Measurements from ENCODE around the gene SERPINE3. TPM values are rescaled to one million over a fixed set of nuclear protein-coding genes. Genes with fewer than 3 reads are reported as not detected.

The SERPINE3 gene
- polyA plus RNA-seq, 1 of the 3 experiments (the other 2 are of a cell fraction) = not detected

GRCh38 chr13:51380269-51380668 is 40.8 kb downstream of the SERPINE3 start:
- H3K9ac ChIP-seq = no peak overlapping the region
- H3K36me3 ChIP-seq (replicated peaks in 1 of 2; ENCODE audit: control insufficient read depth in 1 of 2, insufficient read depth in 2 of 2, low read length in 1 of 2) = peaks cover 61 to 76% of the 10 kb centered on the region in 2 experiments
- no peaks in the 10 kb centered on the region for H3K9me2 ChIP-seq
- ChIA-PET POLR2A (no interaction called here), CTCF (no interaction called here)
- H3K27ac ChIP-seq (ENCODE audit: low read depth in 2 of 2, low read length in 1 of 2) = no peak overlapping the region
- no peaks in the 10 kb centered on the region for H3K9me3 ChIP-seq
- no peaks in the 10 kb centered on the region for H3K27me3 ChIP-seq (ENCODE audit: insufficient read depth)
- TF ChIP-seq, protein P1, sequence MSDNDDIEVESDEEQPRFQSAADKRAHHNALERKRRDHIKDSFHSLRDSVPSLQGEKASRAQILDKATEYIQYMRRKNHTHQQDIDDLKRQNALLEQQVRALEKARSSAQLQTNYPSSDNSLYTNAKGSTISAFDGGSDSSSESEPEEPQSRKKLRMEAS (IDR thresholded peaks at IDR 0.05; ENCODE audit: low read depth) = no peak
- 89% methylated on average over 4 of the region's 4 CpGs for WGBS (ENCODE audit: low lambda C conversion rate)
- no peaks in the 10 kb centered on the region for H4K20me1 ChIP-seq (ENCODE audit: insufficient read depth)
- no peaks in the 10 kb centered on the region for H3K79me2 ChIP-seq (ENCODE audit: insufficient read depth)
- no peak overlapping the region for H2AFZ ChIP-seq (ENCODE audit: low read depth)
- H3F3A ChIP-seq (replicated peaks; ENCODE audit: insufficient read depth) = peaks cover 7% of the 10 kb centered on the region
- DNase-seq = no peak
- H3K4me3 ChIP-seq (ENCODE audit: low read depth in 2 of 2, low read length in 1 of 2) = no peak overlapping the region
- no peak overlapping the region for H3K4me2 ChIP-seq
- no peaks in the 10 kb centered on the region; a peak in 2 of 4 replicates for H3K4me1 ChIP-seq (ENCODE audit: control insufficient read depth in 1 of 2, insufficient read depth in 2 of 2, low read depth in 1 of 2, low read length in 1 of 2)

DNA sequence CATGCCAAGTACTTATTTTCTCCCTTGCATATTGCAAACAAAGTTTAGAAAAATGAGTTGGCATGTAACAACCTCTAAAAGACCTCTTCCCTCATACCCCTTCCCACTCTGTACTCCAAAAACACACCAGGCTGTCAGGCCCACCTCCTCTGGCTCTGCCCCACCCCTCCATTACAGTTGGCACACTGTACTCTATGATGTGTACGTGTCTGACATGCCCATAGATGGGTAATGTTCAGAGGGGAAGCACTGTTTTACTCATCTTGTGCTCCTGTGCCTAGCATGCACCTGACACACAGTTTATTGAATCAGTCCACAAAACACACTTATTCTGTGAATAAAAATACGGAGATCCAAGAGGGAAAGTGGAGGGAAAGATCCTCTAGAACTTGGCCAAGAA is 45.6 kb downstream of the SERPINE3 start:
- Histone ChIP-seq H3K9ac (no peak overlapping the region), H3K4me3 (ENCODE audit: low read depth in 2 of 2, low read length in 1 of 2) (no peak overlapping the region), H2AFZ (ENCODE audit: low read depth) (no peak overlapping the region), H3K9me2 (no peaks in the 10 kb centered on the region), H3K79me2 (ENCODE audit: insufficient read depth) (0 out of 2 replicates have a peak, but pooled peaks cover 3% of the 10 kb centered on the region), H3K27ac (ENCODE audit: low read depth in 2 of 2, low read length in 1 of 2) (no peak overlapping the region), H3K9me3 (no peaks in the 10 kb centered on the region), H4K20me1 (ENCODE audit: insufficient read depth) (no peaks in the 10 kb centered on the region), H3K27me3 (ENCODE audit: insufficient read depth) (no peaks in the 10 kb centered on the region), H3F3A (replicated peaks; ENCODE audit: insufficient read depth) (no peaks in the 10 kb centered on the region), H3K4me1 (ENCODE audit: control insufficient read depth in 1 of 2, insufficient read depth in 2 of 2, low read depth in 1 of 2, low read length in 1 of 2) (no peaks in the 10 kb centered on the region; a peak in 2 of 4 replicates), H3K36me3 (replicated peaks in 1 of 2; ENCODE audit: control insufficient read depth in 1 of 2, insufficient read depth in 2 of 2, low read length in 1 of 2) (peaks cover 38 to 53% of the 10 kb centered on the region in 2 experiments), H3K4me2 (no peak overlapping the region)
- CTCF ChIA-PET = no interaction called here
- TF ChIP-seq TCF12 (IDR thresholded peaks at IDR 0.05) (no peak), USF2 (IDR thresholded peaks at IDR 0.05; ENCODE audit: borderline replicate concordance, low read depth, low read length) (no peak), SIN3A (IDR thresholded peaks at IDR 0.05; ENCODE audit: borderline replicate concordance, low read depth, low read length) (no peak), SMC3 (IDR thresholded peaks at IDR 0.05; ENCODE audit: low read depth, low read length) (no peak), TAF1 (IDR thresholded peaks at IDR 0.05; ENCODE audit: borderline replicate concordance, low read depth, low read length) (no peak), TEAD4 (IDR thresholded peaks at IDR 0.05; ENCODE audit: borderline replicate concordance, insufficient read depth) (no peak), PBX3 (IDR thresholded peaks at IDR 0.05) (no peak), RXRA (IDR thresholded peaks at IDR 0.05; ENCODE audit: borderline replicate concordance, low read depth) (no peak), EP300 (IDR thresholded peaks at IDR 0.05; ENCODE audit: borderline replicate concordance in 1 of 2, low read depth in 1 of 2, low read length in 1 of 2) (no peak), RCOR1 (IDR thresholded peaks at IDR 0.05; ENCODE audit: low read length) (no peak), RFX5 (IDR thresholded peaks at IDR 0.05; ENCODE audit: low read length) (no peak)
- TF ChIP-seq, protein P1 (IDR thresholded peaks at IDR 0.05; ENCODE audit: low read depth) = no peak
- TF ChIP-seq, protein P2, sequence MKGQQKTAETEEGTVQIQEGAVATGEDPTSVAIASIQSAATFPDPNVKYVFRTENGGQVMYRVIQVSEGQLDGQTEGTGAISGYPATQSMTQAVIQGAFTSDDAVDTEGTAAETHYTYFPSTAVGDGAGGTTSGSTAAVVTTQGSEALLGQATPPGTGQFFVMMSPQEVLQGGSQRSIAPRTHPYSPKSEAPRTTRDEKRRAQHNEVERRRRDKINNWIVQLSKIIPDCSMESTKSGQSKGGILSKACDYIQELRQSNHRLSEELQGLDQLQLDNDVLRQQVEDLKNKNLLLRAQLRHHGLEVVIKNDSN (IDR thresholded peaks at IDR 0.05; ENCODE audit: borderline replicate concordance, low read depth) = no peak
- TF ChIP-seq, protein P3, sequence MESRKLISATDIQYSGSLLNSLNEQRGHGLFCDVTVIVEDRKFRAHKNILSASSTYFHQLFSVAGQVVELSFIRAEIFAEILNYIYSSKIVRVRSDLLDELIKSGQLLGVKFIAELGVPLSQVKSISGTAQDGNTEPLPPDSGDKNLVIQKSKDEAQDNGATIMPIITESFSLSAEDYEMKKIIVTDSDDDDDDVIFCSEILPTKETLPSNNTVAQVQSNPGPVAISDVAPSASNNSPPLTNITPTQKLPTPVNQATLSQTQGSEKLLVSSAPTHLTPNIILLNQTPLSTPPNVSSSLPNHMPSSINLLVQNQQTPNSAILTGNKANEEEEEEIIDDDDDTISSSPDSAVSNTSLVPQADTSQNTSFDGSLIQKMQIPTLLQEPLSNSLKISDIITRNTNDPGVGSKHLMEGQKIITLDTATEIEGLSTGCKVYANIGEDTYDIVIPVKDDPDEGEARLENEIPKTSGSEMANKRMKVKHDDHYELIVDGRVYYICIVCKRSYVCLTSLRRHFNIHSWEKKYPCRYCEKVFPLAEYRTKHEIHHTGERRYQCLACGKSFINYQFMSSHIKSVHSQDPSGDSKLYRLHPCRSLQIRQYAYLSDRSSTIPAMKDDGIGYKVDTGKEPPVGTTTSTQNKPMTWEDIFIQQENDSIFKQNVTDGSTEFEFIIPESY (IDR thresholded peaks at IDR 0.05; ENCODE audit: borderline replicate concordance, low read depth) = no peak
- WGBS (ENCODE audit: low lambda C conversion rate) = 96% methylated on average over 2 of the region's 2 CpGs
- DNase-seq = no peak
- POLR2A ChIA-PET = no interaction called here

Measured in SK-N-SH (cell line).